Loucy (cell line): Measurements from ENCODE around the gene RAB6B.

Experiments used
- H2AFZ ChIP-seq: fragments of 200-600 bp; sonication (generic); 2 replicates; pipeline ENCODE4 v1.6.0; 2016; ENCODE audit warnings: antibody characterized with exemption, mild to moderate bottlenecking, low read length, moderate library complexity
- H3F3A ChIP-seq: fragments of 200-600 bp; 2 replicates; pipeline ENCODE4 v1.6.0; 2016; ENCODE audit warnings: antibody characterized with exemption, low read depth, mild to moderate bottlenecking
- H3K27me3 ChIP-seq: fragments of 200-600 bp; sonication (generic); 2 replicates; pipeline ENCODE4 v1.6.1; 2014; ENCODE audit warnings: low read length, mild to moderate bottlenecking; ENCODE audit not compliant: insufficient read depth, poor library complexity, severe bottlenecking
- H3K36me3 ChIP-seq: fragments of 200-600 bp; sonication (generic); 2 replicates; pipeline ENCODE4 v1.6.1; 2016; ENCODE audit warnings: low read length; ENCODE audit not compliant: insufficient read depth
- H3K4me1 ChIP-seq: fragments of 200-600 bp; sonication (generic); 2 replicates; pipeline ENCODE4 v1.5.1; 2014; ENCODE audit warnings: low read length, mild to moderate bottlenecking; ENCODE audit not compliant: insufficient read depth, poor library complexity, severe bottlenecking
- H3K4me2 ChIP-seq: fragments of 200-600 bp; sonication (generic); 2 replicates; pipeline ENCODE4 v1.6.0; 2014; ENCODE audit warnings: antibody characterized with exemption, low read length, low read depth, mild to moderate bottlenecking; ENCODE audit not compliant: poor library complexity, severe bottlenecking
- H3K4me3 ChIP-seq: fragments of 200-600 bp; sonication (generic); 2 replicates; pipeline ENCODE4 v1.5.1; 2014; ENCODE audit warnings: low read length, mild to moderate bottlenecking, mixed read lengths; ENCODE audit not compliant: poor library complexity, severe bottlenecking
- H3K79me2 ChIP-seq: fragments of 200-600 bp; sonication (generic); 2 replicates; pipeline ENCODE4 v1.6.1; 2014; ENCODE audit warnings: low read length; ENCODE audit not compliant: insufficient read depth
- H3K9ac ChIP-seq: fragments of 200-600 bp; sonication (generic); 2 replicates; pipeline ENCODE4 v1.6.0; 2014; ENCODE audit warnings: mild to moderate bottlenecking, low read depth, low read length, moderate library complexity; ENCODE audit not compliant: poor library complexity, severe bottlenecking
- H3K9me2 ChIP-seq: fragments of 200-600 bp; sonication (generic); replicated peaks from 2 replicates; pipeline ENCODE4 v1.6.1; 2016; ENCODE audit warnings: low read depth, low read length, mixed read lengths
- H3K9me3 ChIP-seq: fragments of 200-600 bp; sonication (generic); 2 replicates; pipeline ENCODE4 v1.6.1; 2014; ENCODE audit warnings: mild to moderate bottlenecking, antibody characterized with exemption, low read length, low read depth; ENCODE audit not compliant: insufficient read depth
- H4K20me1 ChIP-seq: fragments of 200-600 bp; sonication (generic); 2 replicates; pipeline ENCODE4 v1.6.0; 2014; ENCODE audit warnings: antibody characterized with exemption, low read length, mild to moderate bottlenecking; ENCODE audit not compliant: insufficient read depth, poor library complexity, severe bottlenecking
- EZH2phosphoT487 ChIP-seq: fragments of 200-600 bp; IDR thresholded peaks from 2 replicates; pipeline ENCODE4 v1.6.1; 2018; ENCODE audit warnings: antibody characterized with exemption, mild to moderate bottlenecking, moderate library complexity, borderline replicate concordance
- TF ChIP-seq, protein P1 (sequence below): fragments of 200-600 bp; sonication (generic); conservative IDR thresholded peaks from 2 replicates; pipeline ENCODE4 v1.5.1; 2014; ENCODE audit warnings: mild to moderate bottlenecking, antibody characterized with exemption, low read length

RAB6B gene

DNA sequence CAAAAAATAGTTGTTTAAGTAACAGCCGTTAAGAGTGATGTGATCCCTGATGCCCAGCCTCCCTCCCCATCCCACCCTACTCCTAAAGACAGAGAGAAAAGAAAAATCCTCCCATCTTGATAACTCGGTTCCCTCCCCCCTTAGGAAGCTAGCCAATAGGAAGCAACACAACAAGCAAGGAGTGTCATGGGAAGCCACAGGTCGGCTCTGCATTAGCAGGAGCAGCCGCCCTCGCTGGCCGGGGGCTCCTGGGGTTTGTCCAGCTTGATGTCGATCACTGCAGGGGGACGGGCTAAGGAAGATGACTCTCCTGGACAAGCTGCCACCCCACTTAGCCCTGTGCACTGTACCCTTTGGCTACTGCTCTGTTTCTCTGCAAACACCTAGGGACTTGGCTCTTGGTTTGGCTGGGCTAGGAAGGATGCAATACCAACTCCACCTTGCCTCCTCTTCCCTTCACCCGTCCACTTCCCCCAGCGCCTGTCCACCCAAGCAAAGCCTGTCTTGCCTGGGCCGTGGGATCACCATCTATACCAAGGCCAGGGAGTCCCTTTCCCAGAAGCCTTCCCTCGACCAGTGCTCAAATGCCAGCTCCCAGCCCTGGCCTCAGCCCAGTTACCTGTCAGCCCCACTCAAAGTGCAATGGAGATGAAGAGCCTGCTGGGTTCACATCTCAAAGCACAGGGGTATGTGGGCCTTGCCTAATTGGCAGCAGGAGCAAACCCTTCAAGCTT, 66.9 kb downstream of the RAB6B start:
- Histone ChIP-seq H4K20me1 (no peaks in the 10 kb centered on the region), H3K4me3 (no peak overlapping the region), H3K4me1 (no peaks in the 10 kb centered on the region), H3K9me2 (no peaks in the 10 kb centered on the region), H3K4me2 (no peak overlapping the region), H3K27me3 (no peaks in the 10 kb centered on the region), H2AFZ (no peak overlapping the region), H3K9ac (no peak overlapping the region), H3F3A (no peaks in the 10 kb centered on the region), H3K79me2 (no peaks in the 10 kb centered on the region), H3K36me3 (peaks cover 13% of the 10 kb centered on the region; the same call in 1 of the 2 replicates), H3K9me3 (no peaks in the 10 kb centered on the region)
- TF ChIP-seq, protein P1, sequence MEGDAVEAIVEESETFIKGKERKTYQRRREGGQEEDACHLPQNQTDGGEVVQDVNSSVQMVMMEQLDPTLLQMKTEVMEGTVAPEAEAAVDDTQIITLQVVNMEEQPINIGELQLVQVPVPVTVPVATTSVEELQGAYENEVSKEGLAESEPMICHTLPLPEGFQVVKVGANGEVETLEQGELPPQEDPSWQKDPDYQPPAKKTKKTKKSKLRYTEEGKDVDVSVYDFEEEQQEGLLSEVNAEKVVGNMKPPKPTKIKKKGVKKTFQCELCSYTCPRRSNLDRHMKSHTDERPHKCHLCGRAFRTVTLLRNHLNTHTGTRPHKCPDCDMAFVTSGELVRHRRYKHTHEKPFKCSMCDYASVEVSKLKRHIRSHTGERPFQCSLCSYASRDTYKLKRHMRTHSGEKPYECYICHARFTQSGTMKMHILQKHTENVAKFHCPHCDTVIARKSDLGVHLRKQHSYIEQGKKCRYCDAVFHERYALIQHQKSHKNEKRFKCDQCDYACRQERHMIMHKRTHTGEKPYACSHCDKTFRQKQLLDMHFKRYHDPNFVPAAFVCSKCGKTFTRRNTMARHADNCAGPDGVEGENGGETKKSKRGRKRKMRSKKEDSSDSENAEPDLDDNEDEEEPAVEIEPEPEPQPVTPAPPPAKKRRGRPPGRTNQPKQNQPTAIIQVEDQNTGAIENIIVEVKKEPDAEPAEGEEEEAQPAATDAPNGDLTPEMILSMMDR: no peak
- TF ChIP-seq EZH2phosphoT487: no peak

- Histone ChIP-seq H3K79me2 (no peaks in the 10 kb centered on the region), H3K36me3 (peaks cover 17% of the 10 kb centered on the region; the same call in 1 of the 2 replicates), H3K9ac (no peak overlapping the region), H3F3A (no peaks in the 10 kb centered on the region), H3K9me3 (no peaks in the 10 kb centered on the region), H2AFZ (no peak overlapping the region), H3K4me3 (no peak overlapping the region), H3K9me2 (no peaks in the 10 kb centered on the region), H3K4me1 (no peaks in the 10 kb centered on the region), H3K27me3 (no peaks in the 10 kb centered on the region), H4K20me1 (no peaks in the 10 kb centered on the region), H3K4me2 (no peak overlapping the region)
- TF ChIP-seq, protein P1: no peak
- TF ChIP-seq EZH2phosphoT487: no peak
Observed at GRCh38 chr3:133827684-133828083, 68.0 kb downstream of the RAB6B start.

- H3K36me3 ChIP-seq: peaks cover 19% of the 10 kb centered on the region; the same call in 1 of the 2 replicates
Observed at GRCh38 chr3:133827136-133827535, 68.5 kb downstream of the RAB6B start.

More at GRCh38 chr3:133827136-133827535, 68.5 kb downstream of the RAB6B start:
- Histone ChIP-seq H2AFZ (no peak overlapping the region), H3F3A (no peaks in the 10 kb centered on the region), H3K4me2 (no peak overlapping the region), H3K9ac (no peak overlapping the region), H3K9me3 (no peaks in the 10 kb centered on the region), H3K27me3 (no peaks in the 10 kb centered on the region), H4K20me1 (no peaks in the 10 kb centered on the region), H3K9me2 (no peaks in the 10 kb centered on the region), H3K4me1 (no peaks in the 10 kb centered on the region), H3K79me2 (no peaks in the 10 kb centered on the region), H3K4me3 (no peak overlapping the region)
- no peak for TF ChIP-seq EZH2phosphoT487
- TF ChIP-seq, protein P1: no peak
